ENCODE data around the gene RHCG. TPM values are rescaled to one million over a fixed set of nuclear protein-coding genes. Genes with fewer than 3 reads are reported as not detected.

RHCG gene
- total and polyA plus RNA-seq, 2 of the 13 experiments (the other 11 are each of a cell fraction or from before 2014, with no cell fraction given): not detected

- TF ChIP-seq PREB (CRISPR knock-in tag; IDR thresholded peaks at IDR 0.05): no peak
Observed at GRCh38 chr15:89524184-89524583, 27.8 kb upstream of the RHCG start (continued).

- ATAC-seq: no peak
Observed at GRCh38 chr15:89523101-89523500, 26.7 kb upstream of the RHCG start.

More at GRCh38 chr15:89523101-89523500, 26.7 kb upstream of the RHCG start:
- Histone ChIP-seq H3K36me3 (replicated peaks in 1 of 2; ENCODE audit: control insufficient read depth in 1 of 2, insufficient read depth in 2 of 2, low read length in 2 of 2) (no peaks in the 10 kb centered on the region), H3K4me3 (replicated peaks in 1 of 3; ENCODE audit: insufficient read depth in 1 of 3, low read depth in 2 of 3, low read length in 3 of 3) (no peak overlapping the region), H3K4me2 (ENCODE audit: low read depth, low read length) (no peak overlapping the region), H3K27me3 (ENCODE audit: control insufficient read depth in 1 of 2, insufficient read depth in 2 of 2, low read length in 2 of 2) (no peaks in the 10 kb centered on the region; a peak in 1 of 5 replicates), H3K27ac (ENCODE audit: extremely low read length, insufficient read depth, low read length) (no peak overlapping the region), H3K9me3 (ENCODE audit: low read length) (no peaks in the 10 kb centered on the region), H3K9ac (ENCODE audit: insufficient read depth, low read depth, low read length) (no peak overlapping the region), H2AFZ (ENCODE audit: low read length) (no peak overlapping the region), H3K79me2 (ENCODE audit: insufficient read depth, low read length) (no peaks in the 10 kb centered on the region), H4K20me1 (ENCODE audit: insufficient read depth, low read length) (no peaks in the 10 kb centered on the region), H3K4me1 (ENCODE audit: insufficient read depth, low read length) (no peaks in the 10 kb centered on the region)
- WGBS (ENCODE audit: low lambda C conversion rate): 0% methylated on average over 1 of the region's 2 CpGs
- no peak for FAIRE-seq
- TF ChIP-seq ATF5 (CRISPR knock-in tag; IDR thresholded peaks at IDR 0.05; ENCODE audit: low read depth) (no peak), SMARCE1 (IDR thresholded peaks at IDR 0.05; ENCODE audit: borderline replicate concordance) (no peak), U2AF1 (optimal IDR thresholded peaks at IDR 0.05; ENCODE audit: low read depth, low read length) (no peak), DNMT3B (CRISPR knock-in tag; conservative IDR thresholded peaks at IDR 0.05) (no peak), ZNF816 (CRISPR knock-in tag; IDR thresholded peaks at IDR 0.05; ENCODE audit: borderline replicate concordance) (no peak), FLYWCH1 (CRISPR knock-in tag; IDR thresholded peaks at IDR 0.05) (no peak), MEF2D (CRISPR knock-in tag; IDR thresholded peaks at IDR 0.05) (no peak), SYNCRIP (IDR thresholded peaks at IDR 0.05; ENCODE audit: insufficient read depth, low read depth, low read length) (no peak), FUBP1 (CRISPR knock-in tag; IDR thresholded peaks at IDR 0.05; ENCODE audit: borderline replicate concordance) (no peak), ZNF230 (CRISPR knock-in tag; IDR thresholded peaks at IDR 0.05) (no peak), BRF2 (CRISPR knock-in tag; IDR thresholded peaks at IDR 0.05) (no peak), KLF15 (CRISPR knock-in tag; IDR thresholded peaks at IDR 0.05; ENCODE audit: borderline replicate concordance) (no peak), THAP7 (CRISPR knock-in tag; IDR thresholded peaks at IDR 0.05) (no peak), ZNF574 (CRISPR knock-in tag; IDR thresholded peaks at IDR 0.05) (no peak), ZKSCAN1 (IDR thresholded peaks at IDR 0.05; ENCODE audit: low read length) (no peak)
- no TSS peak for BruUV-seq (replicated peaks)
- ChIA-PET POLR2A (no interaction called here), CTCF (ENCODE audit: low intra/inter-chr PET ratio, low total read pairs) (no interaction called here)
- in situ Hi-C loops (cut with HindIII; ENCODE audit: extremely low pct_ligation_motif_present, low pct_unique_long_range_greater_than_20kb): no loop called here
- DNase-seq (ENCODE audit: low spot score): no peak
- intact Hi-C loops (cut with micrococcal nuclease; ENCODE audit: unreplicated experiment): no loop called here
